ENCODE measurements around the gene ANXA2. TPM values are rescaled to one million over a fixed set of nuclear protein-coding genes. Genes with fewer than 3 reads are reported as not detected.

ANXA2 gene
- total RNA-seq, 2 experiments from 2014 or later = 26.5 to 43.4 TPM

- Histone ChIP-seq H3K27ac (ENCODE audit: low read depth, low read length, poor library complexity, severe bottlenecking) (no peak overlapping the region), H3K9me3 (ENCODE audit: low read length) (no peaks in the 10 kb centered on the region), H3K4me1 (ENCODE audit: insufficient read depth, low read length, poor library complexity, severe bottlenecking) (no peaks in the 10 kb centered on the region), H3K4me3 (ENCODE audit: low read depth, low read length, poor library complexity, severe bottlenecking) (no peak overlapping the region), H3K79me2 (ENCODE audit: insufficient read depth, low read depth, low read length) (no peaks in the 10 kb centered on the region), H3K36me3 (ENCODE audit: insufficient read depth, low read length) (no peaks in the 10 kb centered on the region), H3K9me2 (ENCODE audit: insufficient read depth, low read length) (no peaks in the 10 kb centered on the region), H2AFZ (ENCODE audit: low read length) (no peak overlapping the region), H3K4me2 (ENCODE audit: low read length) (no peak overlapping the region), H4K20me1 (ENCODE audit: insufficient read depth, low read length) (no peaks in the 10 kb centered on the region)
- ChIA-PET POLR2A (no interaction called here), CTCF (ENCODE audit: unreplicated experiment) (no interaction called here)
- no peak for TF ChIP-seq EZH2phosphoT487 (IDR thresholded peaks at IDR 0.05; ENCODE audit: borderline replicate concordance, low read depth, low read length)
- TF ChIP-seq CTCF (conservative IDR thresholded peaks at IDR 0.05; ENCODE audit: low read length) = no peak
- intact Hi-C loops (cut with micrococcal nuclease; ENCODE audit: unreplicated experiment) = no loop called here
- no TSS peak for BruUV-seq (replicated peaks)
- no peak for DNase-seq (ENCODE audit: low spot score)
These were observed 80.8 kb downstream of the ANXA2 start for GRCh38 chr15:60316961-60317360.

- no peaks in the 10 kb centered on the region for H3K36me3 ChIP-seq (ENCODE audit: insufficient read depth, low read length)
- no TSS peak for BruUV-seq (replicated peaks)
These were observed 81.9 kb downstream of the ANXA2 start for GRCh38 chr15:60315878-60316277.

GRCh38 chr15:60313906-60314305, 83.9 kb downstream of the ANXA2 start:
- H3K4me1 ChIP-seq (ENCODE audit: insufficient read depth, low read length, poor library complexity, severe bottlenecking) = no peaks in the 10 kb centered on the region
- TF ChIP-seq EZH2phosphoT487 (IDR thresholded peaks at IDR 0.05; ENCODE audit: borderline replicate concordance, low read depth, low read length) (no peak), CTCF (conservative IDR thresholded peaks at IDR 0.05; ENCODE audit: low read length) (no peak)
- BruUV-seq (replicated peaks) = no TSS peak
- H3K4me2 ChIP-seq (ENCODE audit: low read length) = no peak overlapping the region
- H3K27ac ChIP-seq (ENCODE audit: low read depth, low read length, poor library complexity, severe bottlenecking) = no peak overlapping the region
- no peaks in the 10 kb centered on the region for H3K9me3 ChIP-seq (ENCODE audit: low read length)
- no peak overlapping the region for H3K4me3 ChIP-seq (ENCODE audit: low read depth, low read length, poor library complexity, severe bottlenecking)
- no peak for DNase-seq (ENCODE audit: low spot score)
- no peaks in the 10 kb centered on the region for H3K9me2 ChIP-seq (ENCODE audit: insufficient read depth, low read length)
- intact Hi-C loops (cut with micrococcal nuclease; ENCODE audit: unreplicated experiment) = no loop called here
- H3K36me3 ChIP-seq (ENCODE audit: insufficient read depth, low read length) = no peaks in the 10 kb centered on the region
- H2AFZ ChIP-seq (ENCODE audit: low read length) = no peak overlapping the region
- CTCF ChIA-PET (ENCODE audit: unreplicated experiment) = no interaction called here
- POLR2A ChIA-PET = no interaction called here
- no peaks in the 10 kb centered on the region for H3K79me2 ChIP-seq (ENCODE audit: insufficient read depth, low read depth, low read length)
- H4K20me1 ChIP-seq (ENCODE audit: insufficient read depth, low read length) = no peaks in the 10 kb centered on the region

More at GRCh38 chr15:60315878-60316277, 81.9 kb downstream of the ANXA2 start:
- no peaks in the 10 kb centered on the region for H3K4me1 ChIP-seq (ENCODE audit: insufficient read depth, low read length, poor library complexity, severe bottlenecking)
- H2AFZ ChIP-seq (ENCODE audit: low read length) = no peak overlapping the region
- no peaks in the 10 kb centered on the region for H4K20me1 ChIP-seq (ENCODE audit: insufficient read depth, low read length)
- no peak for DNase-seq (ENCODE audit: low spot score)
- CTCF ChIA-PET (ENCODE audit: unreplicated experiment) = no interaction called here
- no peaks in the 10 kb centered on the region for H3K79me2 ChIP-seq (ENCODE audit: insufficient read depth, low read depth, low read length)
- no peak overlapping the region for H3K4me3 ChIP-seq (ENCODE audit: low read depth, low read length, poor library complexity, severe bottlenecking)
- H3K9me3 ChIP-seq (ENCODE audit: low read length) = no peaks in the 10 kb centered on the region
- no peak overlapping the region for H3K27ac ChIP-seq (ENCODE audit: low read depth, low read length, poor library complexity, severe bottlenecking)
- H3K9me2 ChIP-seq (ENCODE audit: insufficient read depth, low read length) = no peaks in the 10 kb centered on the region
- intact Hi-C loops (cut with micrococcal nuclease; ENCODE audit: unreplicated experiment) = no loop called here
- no peak overlapping the region for H3K4me2 ChIP-seq (ENCODE audit: low read length)
- no peak for TF ChIP-seq CTCF (conservative IDR thresholded peaks at IDR 0.05; ENCODE audit: low read length)
- POLR2A ChIA-PET = interaction anchor here (0.5 kb wide), 1 partner anchor 1159 kb away, joined by 4 read pairs; no protein-coding TSS in a partner anchor
